22Rv1 (cell line): ENCODE data around the gene WNT16.

Source experiments
- H3K27ac ChIP-seq: fragments of 450-650 bp; 2 replicates; pipeline ENCODE4 v1.5.1; 2017
- ZFX ChIP-seq: fragments of 450-650 bp; IDR thresholded peaks from 2 replicates; pipeline ENCODE4 v1.6.1; 2017; ENCODE audit warnings: antibody characterized with exemption, borderline replicate concordance
- TF ChIP-seq, protein P1 (sequence below): fragments of 450-650 bp; IDR thresholded peaks from 2 replicates; pipeline ENCODE4 v1.5.1; 2017; ENCODE audit warnings: mild to moderate bottlenecking

Gene WNT16

DNA sequence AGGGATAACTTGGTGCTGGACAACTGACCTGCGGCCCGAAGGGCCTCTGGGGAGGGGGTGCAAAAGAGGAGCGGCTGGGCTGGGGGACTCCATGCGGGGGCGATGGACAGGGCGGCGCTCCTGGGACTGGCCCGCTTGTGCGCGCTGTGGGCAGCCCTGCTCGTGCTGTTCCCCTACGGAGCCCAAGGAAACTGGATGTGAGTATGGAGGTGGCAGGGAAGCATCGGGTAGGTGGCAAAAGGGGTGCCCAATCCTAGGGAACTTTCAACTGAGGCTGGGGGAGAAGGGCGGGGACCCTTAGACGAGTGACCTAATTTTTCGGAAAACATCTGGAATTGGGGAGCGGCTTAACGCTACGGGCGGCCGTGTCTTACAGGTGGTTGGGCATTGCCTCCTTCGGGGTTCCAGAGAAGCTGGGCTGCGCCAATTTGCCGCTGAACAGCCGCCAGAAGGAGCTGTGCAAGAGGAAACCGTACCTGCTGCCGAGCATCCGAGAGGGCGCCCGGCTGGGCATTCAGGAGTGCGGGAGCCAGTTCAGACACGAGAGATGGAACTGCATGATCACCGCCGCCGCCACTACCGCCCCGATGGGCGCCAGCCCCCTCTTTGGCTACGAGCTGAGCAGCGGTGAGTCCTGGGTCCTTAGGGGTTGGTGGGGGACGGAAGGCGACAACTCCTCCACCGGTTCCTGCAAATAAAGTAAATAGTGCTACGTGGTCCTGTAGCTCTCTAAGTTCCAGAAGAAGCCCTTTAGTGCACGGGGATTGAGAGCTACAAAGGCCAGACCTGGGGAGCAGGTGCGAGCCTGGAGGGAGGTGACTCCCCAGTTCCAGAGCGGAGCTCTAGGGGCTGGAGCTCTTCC, 622 bp downstream of the WNT16 start:
- H3K27ac ChIP-seq, result no peak overlapping the region
- TF ChIP-seq, protein P1, sequence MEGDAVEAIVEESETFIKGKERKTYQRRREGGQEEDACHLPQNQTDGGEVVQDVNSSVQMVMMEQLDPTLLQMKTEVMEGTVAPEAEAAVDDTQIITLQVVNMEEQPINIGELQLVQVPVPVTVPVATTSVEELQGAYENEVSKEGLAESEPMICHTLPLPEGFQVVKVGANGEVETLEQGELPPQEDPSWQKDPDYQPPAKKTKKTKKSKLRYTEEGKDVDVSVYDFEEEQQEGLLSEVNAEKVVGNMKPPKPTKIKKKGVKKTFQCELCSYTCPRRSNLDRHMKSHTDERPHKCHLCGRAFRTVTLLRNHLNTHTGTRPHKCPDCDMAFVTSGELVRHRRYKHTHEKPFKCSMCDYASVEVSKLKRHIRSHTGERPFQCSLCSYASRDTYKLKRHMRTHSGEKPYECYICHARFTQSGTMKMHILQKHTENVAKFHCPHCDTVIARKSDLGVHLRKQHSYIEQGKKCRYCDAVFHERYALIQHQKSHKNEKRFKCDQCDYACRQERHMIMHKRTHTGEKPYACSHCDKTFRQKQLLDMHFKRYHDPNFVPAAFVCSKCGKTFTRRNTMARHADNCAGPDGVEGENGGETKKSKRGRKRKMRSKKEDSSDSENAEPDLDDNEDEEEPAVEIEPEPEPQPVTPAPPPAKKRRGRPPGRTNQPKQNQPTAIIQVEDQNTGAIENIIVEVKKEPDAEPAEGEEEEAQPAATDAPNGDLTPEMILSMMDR, result peak; percentile 29; the same call in 1 of the 2 replicates
- no peak for TF ChIP-seq ZFX

DNA sequence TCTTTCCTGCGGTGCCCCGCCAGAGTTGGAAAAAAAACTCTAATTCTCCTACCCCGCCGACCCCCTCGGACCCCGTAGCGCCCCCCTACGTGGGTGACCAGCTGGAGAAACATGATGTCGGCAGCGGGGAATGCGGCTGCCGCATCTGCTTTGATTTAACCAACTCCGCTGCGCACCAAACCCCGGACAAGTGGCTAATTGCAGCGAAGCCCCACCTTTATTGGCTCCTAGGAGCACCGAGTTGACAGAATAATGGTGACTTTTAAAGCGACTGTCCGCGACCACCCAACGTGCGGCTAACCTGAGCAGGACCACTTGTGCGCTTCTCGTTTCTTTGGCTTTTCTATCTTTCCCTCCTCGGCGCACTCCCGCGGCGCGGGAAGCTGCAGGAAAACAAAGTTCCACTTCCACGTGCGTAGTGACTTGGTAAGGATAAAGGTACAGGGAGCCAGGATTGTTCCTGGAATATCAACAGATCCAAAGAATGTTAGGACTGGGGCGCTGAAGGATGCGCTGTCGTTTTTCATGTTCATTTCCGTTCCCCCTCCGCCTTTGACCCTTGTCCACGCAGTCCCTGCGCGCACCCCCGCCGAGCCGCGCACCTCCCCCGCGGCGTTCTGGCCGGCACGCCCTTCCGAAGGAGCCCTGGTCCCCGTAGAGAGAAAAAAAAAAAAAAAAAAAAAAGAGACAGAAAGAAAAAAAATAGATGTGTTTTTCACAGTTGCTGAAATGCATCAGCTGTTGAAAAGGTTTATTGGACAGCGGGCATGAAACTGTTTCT, 1.4 kb downstream of the WNT16 start:
- no peak overlapping the region for H3K27ac ChIP-seq
- no peak for TF ChIP-seq ZFX
- TF ChIP-seq, protein P1, result 0 out of 2 replicates have a peak, but pooled peaks have one; percentile 22

DNA sequence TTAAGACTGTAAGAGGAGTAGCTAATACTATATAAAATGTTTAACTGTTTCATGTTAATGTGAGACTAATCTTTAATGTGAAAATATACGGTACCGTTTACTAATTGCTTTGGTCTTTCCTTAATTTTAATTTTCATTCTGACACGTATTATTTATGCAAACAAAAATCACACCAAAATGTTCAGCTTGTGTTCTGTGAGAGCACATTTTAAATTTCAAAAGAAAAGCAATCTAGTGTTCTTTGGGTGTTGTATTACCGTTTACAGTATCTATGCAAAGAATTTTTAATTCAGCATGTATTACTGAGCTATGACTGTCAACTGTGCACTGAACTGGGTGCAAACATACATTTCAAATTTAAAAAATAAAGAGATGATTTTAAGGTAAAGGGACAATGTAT, 2.2 kb downstream of the WNT16 start:
- H3K27ac ChIP-seq, result no peak overlapping the region
- TF ChIP-seq ZFX, result no peak
- TF ChIP-seq, protein P1, result no peak

DNA sequence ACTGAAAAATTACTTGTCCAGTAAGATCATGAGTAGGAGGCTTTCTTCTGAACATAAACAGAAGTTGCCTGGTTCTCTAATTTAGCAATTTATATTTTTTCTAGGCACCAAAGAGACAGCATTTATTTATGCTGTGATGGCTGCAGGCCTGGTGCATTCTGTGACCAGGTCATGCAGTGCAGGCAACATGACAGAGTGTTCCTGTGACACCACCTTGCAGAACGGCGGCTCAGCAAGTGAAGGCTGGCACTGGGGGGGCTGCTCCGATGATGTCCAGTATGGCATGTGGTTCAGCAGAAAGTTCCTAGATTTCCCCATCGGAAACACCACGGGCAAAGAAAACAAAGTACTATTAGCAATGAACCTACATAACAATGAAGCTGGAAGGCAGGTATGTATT, 2.8 kb downstream of the WNT16 start:
- TF ChIP-seq ZFX, result no peak
- no peak overlapping the region for H3K27ac ChIP-seq

DNA sequence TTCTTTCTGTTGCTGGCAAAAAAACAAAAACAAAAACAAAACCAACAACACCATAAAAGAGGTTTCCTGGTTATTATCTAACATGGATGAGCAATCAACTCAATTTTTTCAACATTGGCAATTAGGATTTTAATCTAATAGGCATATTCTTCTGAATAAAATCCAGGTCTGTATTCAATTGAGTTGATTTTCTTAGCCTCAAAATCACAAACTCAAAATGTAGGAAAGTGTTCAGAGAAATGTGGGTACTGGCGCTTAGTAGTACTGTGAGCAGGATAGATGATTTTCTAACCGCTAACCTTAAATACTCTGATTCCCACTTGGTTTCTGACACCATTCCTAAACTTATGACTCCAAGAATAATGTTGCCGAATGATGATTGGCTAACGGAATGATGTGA, 5.6 kb downstream of the WNT16 start:
- TF ChIP-seq ZFX, result no peak
- TF ChIP-seq, protein P1, result no peak
- no peak overlapping the region for H3K27ac ChIP-seq

DNA sequence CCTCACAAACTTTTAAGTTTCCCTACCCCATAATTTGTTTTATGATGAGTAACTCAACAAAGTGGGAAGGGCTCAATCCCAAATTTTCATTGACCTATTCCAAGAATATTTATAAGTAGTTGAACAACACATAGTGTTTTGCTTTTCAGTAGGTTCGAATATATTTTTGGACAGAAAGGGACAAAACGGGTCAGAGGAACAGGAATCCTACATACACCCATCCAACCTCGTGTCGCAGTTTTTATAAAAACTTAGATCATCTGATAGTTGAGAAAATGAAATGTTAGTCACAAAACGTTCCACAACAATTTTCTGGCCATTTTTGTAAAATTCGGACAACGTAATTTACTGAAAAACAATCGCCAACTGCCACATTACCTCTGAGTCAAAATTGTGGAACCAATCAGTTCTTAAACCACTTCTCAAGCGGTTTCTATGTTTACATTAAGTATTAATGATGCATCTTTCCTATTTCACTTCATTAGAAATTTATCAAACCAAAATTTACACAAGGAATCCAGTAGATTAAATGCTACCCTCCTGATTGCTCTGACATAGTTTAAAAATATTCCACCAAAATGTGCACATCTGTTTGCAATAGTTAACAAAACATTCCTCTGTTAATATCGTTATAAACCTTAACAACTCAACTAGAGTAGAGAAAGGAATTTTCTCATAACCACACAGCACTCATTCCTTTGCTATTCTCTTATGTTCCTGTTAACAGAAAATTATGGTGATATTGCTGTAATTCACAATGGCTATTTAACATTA, 6.3 kb downstream of the WNT16 start:
- H3K27ac ChIP-seq, result no peak overlapping the region
- TF ChIP-seq ZFX, result no peak

DNA sequence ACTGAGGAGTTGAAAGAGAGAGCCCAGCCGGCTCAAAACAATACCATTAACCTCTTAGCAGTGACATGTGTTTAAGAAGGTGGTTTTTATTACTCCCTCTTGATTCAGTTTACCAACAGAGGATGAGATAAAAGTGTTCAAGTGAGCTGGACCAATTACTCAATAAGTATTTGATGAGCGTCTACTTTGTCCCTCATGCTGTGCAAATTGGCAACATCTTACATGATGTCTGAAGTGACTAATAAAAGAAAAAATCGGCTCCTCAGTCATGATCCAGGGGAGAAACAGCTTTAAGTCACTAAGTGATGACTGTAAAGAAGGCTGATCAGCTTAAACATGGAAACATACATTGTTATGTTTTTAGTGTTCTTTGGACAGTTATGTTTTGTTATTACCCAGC, 7.8 kb downstream of the WNT16 start:
- H3K27ac ChIP-seq, result no peak overlapping the region
- TF ChIP-seq, protein P1, result no peak
- no peak for TF ChIP-seq ZFX
